Breast epithelium (tissue), 3 donors: ENCODE results near the gene PPP6R3.

ENCODE experiments used
- POLR2A ChIP-seq: fragments of 450-650 bp; IDR thresholded peaks from one replicate; pipeline ENCODE4 v1.6.1; 2016; ENCODE audit warnings: antibody characterized with exemption, mild to moderate bottlenecking, moderate library complexity
- POLR2AphosphoS5 ChIP-seq, 3 donors: sonication (generic); formaldehyde crosslinking; IDR thresholded peaks; one replicate each; pipeline ENCODE4 v1.6.1; 2017; ENCODE audit warnings: antibody characterized with exemption in 3 of 3
- TF ChIP-seq, protein P1 (sequence below), 3 donors: fragments of 450-650 bp; IDR thresholded peaks; one replicate each; pipeline ENCODE4 v1.5.1; 2016 to 2017; ENCODE audit warnings: antibody characterized with exemption in 3 of 3, mild to moderate bottlenecking in 3 of 3, moderate library complexity in 3 of 3

DNA sequence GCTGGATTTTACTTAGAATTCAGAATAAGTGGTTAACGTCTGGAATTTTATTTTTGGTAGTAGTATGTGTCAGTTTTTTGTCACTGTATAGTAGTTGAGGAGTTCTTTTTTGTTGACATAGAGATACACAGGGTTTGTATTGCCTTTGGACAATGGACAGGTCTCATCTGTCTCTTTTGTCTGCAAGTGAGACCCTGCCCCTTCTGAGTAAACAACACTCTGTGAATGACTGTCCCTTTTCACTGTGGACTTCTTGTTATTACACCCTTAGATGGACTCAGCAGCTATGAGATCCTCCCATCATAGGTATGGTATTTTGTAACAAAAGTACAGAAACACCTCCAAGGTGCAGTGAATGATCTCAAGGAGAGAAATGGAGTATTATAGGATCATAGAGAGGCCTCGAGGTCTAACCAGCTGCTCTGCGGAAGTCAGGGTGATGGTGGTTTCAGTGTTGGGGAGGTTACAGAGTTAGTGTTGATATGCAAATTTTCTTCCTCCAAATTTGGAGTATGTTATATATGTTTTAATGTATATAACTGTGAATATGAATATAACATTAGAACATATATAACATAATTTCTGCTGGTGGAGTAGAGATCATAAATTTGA lies 7.8 kb downstream of the PPP6R3 start:
- TF ChIP-seq, protein P1, sequence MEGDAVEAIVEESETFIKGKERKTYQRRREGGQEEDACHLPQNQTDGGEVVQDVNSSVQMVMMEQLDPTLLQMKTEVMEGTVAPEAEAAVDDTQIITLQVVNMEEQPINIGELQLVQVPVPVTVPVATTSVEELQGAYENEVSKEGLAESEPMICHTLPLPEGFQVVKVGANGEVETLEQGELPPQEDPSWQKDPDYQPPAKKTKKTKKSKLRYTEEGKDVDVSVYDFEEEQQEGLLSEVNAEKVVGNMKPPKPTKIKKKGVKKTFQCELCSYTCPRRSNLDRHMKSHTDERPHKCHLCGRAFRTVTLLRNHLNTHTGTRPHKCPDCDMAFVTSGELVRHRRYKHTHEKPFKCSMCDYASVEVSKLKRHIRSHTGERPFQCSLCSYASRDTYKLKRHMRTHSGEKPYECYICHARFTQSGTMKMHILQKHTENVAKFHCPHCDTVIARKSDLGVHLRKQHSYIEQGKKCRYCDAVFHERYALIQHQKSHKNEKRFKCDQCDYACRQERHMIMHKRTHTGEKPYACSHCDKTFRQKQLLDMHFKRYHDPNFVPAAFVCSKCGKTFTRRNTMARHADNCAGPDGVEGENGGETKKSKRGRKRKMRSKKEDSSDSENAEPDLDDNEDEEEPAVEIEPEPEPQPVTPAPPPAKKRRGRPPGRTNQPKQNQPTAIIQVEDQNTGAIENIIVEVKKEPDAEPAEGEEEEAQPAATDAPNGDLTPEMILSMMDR (IDR thresholded peaks at IDR 0.05), result no peak
- no peak for TF ChIP-seq POLR2A
- TF ChIP-seq POLR2AphosphoS5 (IDR thresholded peaks at IDR 0.05), result no peak
